GM21723 (cell line): ENCODE measurements around the gene CD96.
"Not testable (repeated sequence)": the region's sequence is repeated elsewhere in the genome, so short reads cannot be mapped to it uniquely, and the experiment has no call there.

Source experiments
- ATAC-seq: cut with Tn5 transposase; IDR thresholded peaks from one replicate; pipeline ENCODE4 v1.9.1; 2021; ENCODE audit warnings: mild to moderate bottlenecking, moderate library complexity; ENCODE audit not compliant: unreplicated experiment

The CD96 gene

DNA sequence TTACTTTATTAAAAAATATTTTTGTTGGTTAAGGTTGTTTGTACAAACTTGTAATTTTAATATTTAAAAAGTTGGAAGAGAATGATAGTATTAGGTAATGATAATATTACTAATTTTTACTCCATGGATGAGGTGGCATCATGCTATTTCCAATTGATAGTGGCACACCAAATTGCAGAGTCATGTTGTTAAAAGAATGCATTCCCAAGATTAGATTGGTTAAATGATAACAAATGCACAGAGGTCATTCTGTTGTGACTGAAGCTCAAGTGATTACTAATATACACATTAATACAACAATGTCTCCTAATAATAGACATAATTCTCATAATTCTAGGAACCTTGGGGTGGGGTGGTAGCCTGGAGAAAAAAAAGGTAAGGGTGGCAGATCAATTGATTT, 126.3 kb downstream of the CD96 start:
- ATAC-seq, result no peak

- ATAC-seq, result no peak
These were observed 127.0 kb downstream of the CD96 start for GRCh38 chr3:111668888-111669488.

- ATAC-seq, result no peak
These were observed 128.1 kb downstream of the CD96 start for GRCh38 chr3:111669926-111670630.

DNA sequence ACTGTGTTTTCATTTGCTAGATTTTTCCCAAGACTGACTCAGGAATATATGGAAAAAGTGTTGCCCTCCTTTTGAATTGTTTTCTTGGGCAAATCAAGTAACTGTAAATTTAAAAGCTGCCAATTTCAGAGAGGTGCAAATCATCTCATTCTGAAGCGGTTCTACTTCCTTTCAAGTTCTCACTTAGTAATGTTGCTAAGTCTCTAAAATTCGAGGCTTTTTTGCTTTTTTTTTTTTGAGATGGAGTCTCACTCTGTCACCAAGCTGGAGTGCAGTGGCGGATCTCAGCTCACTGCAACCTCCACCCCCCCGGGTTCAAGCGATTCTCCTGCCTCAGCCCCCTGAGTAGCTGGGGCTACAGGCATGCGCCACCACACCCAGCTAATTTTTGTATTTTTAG, 130.5 kb downstream of the CD96 start:
- not testable (repeated sequence) for ATAC-seq

DNA sequence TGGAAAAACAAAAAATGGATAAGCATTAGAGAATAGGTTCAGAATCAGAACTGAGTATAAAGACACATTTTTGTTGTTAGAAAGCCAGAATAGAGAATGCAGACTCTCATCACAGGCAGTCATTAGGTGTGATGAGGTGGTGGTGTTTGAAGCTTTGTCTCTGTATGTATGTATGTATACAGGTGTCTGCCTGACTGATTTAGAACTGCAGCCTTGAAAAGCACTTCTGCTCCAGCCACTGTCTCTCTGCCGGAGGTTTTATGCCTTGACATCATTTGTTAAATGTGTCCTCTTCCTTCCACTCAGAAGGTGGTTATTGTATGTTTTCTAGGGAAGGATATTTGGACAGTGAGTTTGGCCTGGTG, 133.8 kb downstream of the CD96 start:
- no peak for ATAC-seq

- ATAC-seq, result no peak
These were observed 134.4 kb downstream of the CD96 start for GRCh38 chr3:111676211-111677006.

- ATAC-seq, result no peak
These were observed 135.0 kb downstream of the CD96 start for GRCh38 chr3:111677007-111677392.

GRCh38 chr3:111681661-111682426, 139.8 kb downstream of the CD96 start:
- ATAC-seq, result no peak

GRCh38 chr3:111684640-111685039, 142.6 kb downstream of the CD96 start:
- ATAC-seq, result no peak

DNA sequence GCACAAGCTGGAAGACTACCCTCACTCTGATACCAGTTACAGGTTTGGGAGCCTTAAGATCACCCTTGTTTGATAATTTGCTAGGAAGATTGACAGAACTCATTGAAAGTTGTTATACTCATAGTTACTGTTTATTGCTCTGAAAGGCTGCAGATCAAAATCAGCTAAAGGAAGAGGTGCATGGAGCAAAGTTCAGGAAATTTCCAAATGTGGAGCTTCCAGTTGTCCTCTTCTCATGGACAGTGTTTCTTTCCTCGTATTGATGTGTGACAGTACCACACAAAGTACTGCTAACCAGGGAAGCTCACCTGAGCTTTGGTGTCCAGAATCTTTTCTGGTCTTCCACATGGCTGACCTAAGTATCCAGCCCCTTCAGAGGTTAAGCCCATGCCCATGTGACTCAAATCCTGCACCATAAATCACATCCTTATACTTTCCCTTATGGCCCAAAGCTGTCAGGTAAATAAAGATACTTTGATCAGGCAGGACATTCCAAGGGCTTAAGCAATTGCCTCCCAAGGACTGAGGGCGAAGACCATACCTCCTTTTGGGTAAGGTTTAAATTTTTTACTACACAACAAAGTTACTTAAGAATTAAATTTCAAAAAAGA, 146.3 kb downstream of the CD96 start:
- no peak for ATAC-seq

DNA sequence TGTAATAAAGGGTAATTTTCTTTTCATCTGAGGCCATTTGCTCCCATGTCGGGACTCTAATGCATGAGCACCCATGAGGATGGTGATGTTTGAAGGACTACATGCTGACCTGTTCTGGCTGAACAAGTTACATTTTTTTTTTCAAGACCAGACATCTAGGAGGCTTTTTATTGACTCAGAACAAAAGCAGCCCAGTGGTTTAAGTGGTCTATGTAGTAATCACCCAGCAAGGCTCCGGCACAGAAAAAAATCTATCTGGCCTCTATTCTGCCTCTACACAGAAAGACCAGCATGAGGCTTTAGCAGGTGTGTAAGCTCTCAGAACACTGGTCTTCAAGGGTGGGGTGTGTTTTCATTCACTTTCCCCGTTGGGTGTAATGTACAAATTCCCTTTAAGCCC, 148.2 kb downstream of the CD96 start:
- peak; percentile 92 for ATAC-seq

- ATAC-seq, result peak; percentile 45
These were observed 149.4 kb downstream of the CD96 start for GRCh38 chr3:111691293-111691909.

DNA sequence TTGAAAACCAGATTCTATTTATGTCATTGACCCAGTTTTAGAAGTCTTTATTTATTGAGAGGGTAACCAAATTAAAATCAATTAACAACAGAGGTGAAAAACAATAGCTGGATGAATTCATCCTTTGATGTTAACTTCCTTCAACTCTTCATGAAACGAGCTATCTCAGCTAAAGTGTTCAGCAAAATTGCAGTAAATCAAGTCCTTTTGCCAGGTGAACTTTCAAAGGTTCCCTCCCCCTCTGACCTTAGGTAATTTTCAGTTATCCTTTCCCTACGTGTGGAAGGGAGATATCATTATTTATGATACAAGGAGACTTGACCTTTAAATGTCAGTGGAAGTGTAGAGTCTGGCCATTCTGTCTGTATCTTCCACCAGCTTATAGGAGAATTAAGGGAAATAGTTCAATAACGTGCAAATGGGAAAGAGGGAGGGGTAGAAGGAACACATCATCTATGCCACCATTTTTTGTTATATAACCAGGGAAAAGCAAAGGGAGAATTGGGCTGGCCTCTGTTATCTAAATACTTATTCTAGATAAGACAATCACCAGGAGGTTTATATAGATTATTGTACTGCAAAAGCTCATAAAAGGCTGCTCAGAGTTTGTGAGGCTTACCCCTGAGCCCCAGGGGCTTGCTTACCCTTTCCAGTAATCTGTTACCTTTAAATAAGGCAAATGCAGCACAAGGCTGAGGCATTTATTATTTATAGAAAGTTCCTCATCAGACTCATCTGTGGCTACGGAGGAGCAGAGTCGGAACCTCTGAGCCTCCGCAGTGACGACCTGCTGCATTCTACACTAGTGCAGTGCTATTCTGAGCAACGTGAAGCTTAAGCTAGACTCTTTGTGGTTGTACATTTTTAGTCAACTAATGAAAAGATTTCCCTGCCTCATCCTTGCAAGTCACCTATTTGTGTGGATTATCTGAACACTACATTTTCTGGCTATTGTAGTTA, 150.9 kb downstream of the CD96 start:
- no peak for ATAC-seq

DNA sequence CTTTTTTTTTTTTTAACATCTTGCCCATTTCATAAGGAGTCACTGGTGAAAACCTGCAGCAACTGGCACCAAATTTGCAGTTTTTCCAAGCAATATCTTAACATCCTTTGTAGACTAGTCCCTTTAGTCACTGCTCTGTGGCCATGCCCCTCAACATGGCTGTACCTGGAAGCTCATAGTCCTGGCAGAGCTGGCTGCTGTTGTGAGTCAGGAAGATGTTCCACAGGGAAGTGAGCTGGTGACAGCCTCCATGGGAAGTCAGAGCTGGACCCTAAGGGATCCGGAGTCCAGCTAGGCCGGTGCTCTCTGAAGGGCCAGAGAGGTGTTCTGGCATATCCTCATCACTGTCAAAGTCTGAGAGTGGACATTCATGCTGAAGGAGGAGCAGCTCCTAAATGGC, 152.5 kb downstream of the CD96 start:
- ATAC-seq, result no peak

GRCh38 chr3:111695636-111696117, 153.7 kb downstream of the CD96 start:
- no peak for ATAC-seq

- ATAC-seq, result peak; percentile 73
These were observed 158.1 kb downstream of the CD96 start for GRCh38 chr3:111700054-111700453.

DNA sequence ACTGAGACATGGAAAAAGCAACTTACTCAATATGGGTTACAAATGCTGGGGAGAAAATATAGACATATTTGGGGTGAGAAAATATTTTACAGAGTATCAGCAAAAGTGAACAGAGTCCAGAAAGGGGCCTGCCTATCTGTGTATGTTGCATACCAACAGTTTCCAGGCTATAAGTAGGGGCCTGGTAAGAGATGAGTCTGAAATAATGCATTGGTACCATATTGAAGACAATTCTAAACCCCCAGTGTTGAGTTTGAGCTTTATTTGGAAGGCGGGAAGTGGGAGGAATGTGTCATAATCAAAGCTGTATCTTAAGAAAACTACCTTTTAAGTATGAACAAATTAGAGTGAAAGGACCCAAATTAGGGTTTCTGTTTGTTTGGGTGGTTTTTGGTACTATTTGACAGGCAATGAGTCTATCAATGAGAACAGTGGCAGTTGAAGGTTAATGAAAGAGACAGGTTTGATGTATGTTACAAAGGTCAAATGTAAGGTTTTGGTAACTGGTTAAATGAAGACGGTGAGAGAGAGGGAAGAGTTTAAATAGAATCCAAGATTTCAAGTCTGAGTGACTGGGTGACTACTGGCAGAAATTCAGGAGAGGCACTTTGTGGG, 159.4 kb downstream of the CD96 start:
- no peak for ATAC-seq
